ENCODE results near the gene C1R. TPM values are rescaled to one million over a fixed set of nuclear protein-coding genes. Genes with fewer than 3 reads are reported as not detected.

The C1R gene
- total RNA-seq, 1 experiment from 2014 or later = 13.1 TPM

DNA sequence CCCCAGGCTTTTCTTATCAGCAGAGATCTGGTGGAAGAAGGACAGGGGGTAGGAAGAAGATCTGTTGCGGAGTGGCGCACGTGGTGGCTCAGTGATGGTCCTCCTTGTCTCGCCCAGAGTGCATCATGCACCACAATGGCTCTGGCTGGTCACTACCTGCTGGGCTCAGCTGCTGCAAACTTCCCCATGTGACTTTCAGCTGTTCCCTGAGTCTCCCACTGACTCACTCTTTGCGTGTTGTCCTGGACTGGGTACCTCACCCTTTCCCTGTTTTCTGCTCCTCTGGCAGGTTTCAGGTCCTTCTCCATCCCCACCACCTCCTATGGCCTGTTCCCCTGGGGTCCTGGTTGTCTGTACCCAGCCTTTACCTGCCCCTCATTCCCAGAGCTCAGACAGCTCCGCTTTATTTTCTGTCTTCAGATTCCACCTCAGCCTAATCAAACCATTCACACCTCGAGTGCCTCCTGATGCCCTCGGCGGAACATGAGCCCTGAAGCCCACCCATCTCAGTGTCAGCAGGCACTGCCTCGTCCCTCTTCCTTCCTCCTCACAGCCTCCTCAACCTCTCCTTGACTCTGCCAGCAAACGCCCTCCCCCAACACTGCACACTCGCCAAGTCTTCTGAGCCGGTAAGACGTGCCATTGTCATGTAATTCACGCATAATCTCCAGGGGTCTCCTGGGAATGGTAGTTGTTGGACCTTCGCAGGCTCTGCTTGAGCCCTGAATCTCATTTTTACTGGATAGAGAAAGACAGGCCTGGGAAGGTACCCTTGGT is 1.8 kb downstream of the C1R start:
- H3K36me3 Mint-ChIP-seq (ENCODE audit: insufficient read depth, unreplicated experiment) = peaks cover 37% of the 10 kb centered on the region
- ChIA-PET CTCF (interaction anchor here (0.6 to 10.6 kb wide), 11 partner anchors 9 to 132 kb away, joined by 3 to 116 read pairs (median 6); partner anchors contain the start of genes C1RL and C1S), POLR2A (interaction anchor here (0.9 to 9.4 kb wide), 6 partner anchors 11 to 153 kb away, joined by 3 to 96 read pairs (median 8); partner anchors contain the start of genes C1RL and C1S)
- H3K9me3 Mint-ChIP-seq (ENCODE audit: unreplicated experiment) = no peaks in the 10 kb centered on the region
- TF ChIP-seq, protein P1, sequence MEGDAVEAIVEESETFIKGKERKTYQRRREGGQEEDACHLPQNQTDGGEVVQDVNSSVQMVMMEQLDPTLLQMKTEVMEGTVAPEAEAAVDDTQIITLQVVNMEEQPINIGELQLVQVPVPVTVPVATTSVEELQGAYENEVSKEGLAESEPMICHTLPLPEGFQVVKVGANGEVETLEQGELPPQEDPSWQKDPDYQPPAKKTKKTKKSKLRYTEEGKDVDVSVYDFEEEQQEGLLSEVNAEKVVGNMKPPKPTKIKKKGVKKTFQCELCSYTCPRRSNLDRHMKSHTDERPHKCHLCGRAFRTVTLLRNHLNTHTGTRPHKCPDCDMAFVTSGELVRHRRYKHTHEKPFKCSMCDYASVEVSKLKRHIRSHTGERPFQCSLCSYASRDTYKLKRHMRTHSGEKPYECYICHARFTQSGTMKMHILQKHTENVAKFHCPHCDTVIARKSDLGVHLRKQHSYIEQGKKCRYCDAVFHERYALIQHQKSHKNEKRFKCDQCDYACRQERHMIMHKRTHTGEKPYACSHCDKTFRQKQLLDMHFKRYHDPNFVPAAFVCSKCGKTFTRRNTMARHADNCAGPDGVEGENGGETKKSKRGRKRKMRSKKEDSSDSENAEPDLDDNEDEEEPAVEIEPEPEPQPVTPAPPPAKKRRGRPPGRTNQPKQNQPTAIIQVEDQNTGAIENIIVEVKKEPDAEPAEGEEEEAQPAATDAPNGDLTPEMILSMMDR (IDR thresholded peaks at IDR 0.05; ENCODE audit: unreplicated experiment) = no peak
- H3K27ac Mint-ChIP-seq (ENCODE audit: low read depth, unreplicated experiment) = peak overlapping the region; percentile 4
- no TSS peak for BruUV-seq (replicated peaks)
- H3K4me3 Mint-ChIP-seq (ENCODE audit: unreplicated experiment) = peak overlapping the region; percentile 79
- intact Hi-C loops (cut with micrococcal nuclease) = loop anchor here (5.0 kb wide), 1 partner anchor 118 kb away; the partner anchor contains the start of genes EMG1 and PHB2
- DNase-seq (ENCODE audit: unreplicated experiment) = no peak
- H3K27me3 Mint-ChIP-seq (ENCODE audit: insufficient read depth, unreplicated experiment) = no peaks in the 10 kb centered on the region
- peaks cover 26% of the 10 kb centered on the region for H3K4me1 Mint-ChIP-seq (ENCODE audit: insufficient read depth, unreplicated experiment)

DNA sequence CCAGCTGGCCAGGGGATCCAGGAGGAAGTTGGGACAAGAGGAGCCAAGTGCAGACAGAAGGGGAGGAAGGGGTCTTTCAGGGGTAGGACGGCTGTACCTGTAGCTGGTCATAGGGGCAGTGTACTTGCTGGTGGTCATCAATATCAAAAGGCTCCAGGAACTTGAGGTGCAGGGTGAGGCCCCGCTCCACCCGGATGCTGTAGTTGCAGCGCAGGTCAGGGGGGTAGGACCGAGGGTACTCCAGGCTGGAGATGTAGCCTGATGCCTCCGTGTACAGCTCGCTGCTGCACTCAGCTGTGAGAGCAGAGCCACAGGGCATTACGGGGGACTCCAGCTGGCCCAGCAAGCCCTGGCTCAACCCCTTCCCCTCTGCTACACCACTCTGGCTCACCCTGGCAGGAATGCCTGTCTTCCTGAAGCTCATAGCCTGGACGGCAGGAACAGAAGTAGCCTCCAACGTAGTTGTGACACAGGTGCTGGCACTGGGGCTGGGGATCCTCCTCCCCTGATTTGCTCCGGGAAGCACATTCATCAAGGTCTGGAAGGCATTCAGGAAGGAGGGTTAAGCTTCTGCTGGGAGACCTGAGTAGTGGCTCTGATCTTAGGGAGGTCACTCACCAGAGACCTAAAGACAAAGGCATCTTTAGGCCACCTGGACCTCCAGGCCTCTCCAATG is 2.9 kb downstream of the C1R start:
- TF ChIP-seq, protein P1 (IDR thresholded peaks at IDR 0.05; ENCODE audit: unreplicated experiment) = no peak
- Mint-ChIP-seq H3K4me1 (ENCODE audit: insufficient read depth, unreplicated experiment) (peaks cover 26% of the 10 kb centered on the region), H3K27me3 (ENCODE audit: insufficient read depth, unreplicated experiment) (no peaks in the 10 kb centered on the region), H3K36me3 (ENCODE audit: insufficient read depth, unreplicated experiment) (peaks cover 30% of the 10 kb centered on the region), H3K27ac (ENCODE audit: low read depth, unreplicated experiment) (no peak overlapping the region), H3K9me3 (ENCODE audit: unreplicated experiment) (no peaks in the 10 kb centered on the region), H3K4me3 (ENCODE audit: unreplicated experiment) (no peak overlapping the region)
- ChIA-PET CTCF (interaction anchor here (0.6 to 10.6 kb wide), 9 partner anchors 10 to 134 kb away, joined by 3 to 116 read pairs (median 5); partner anchors contain the start of genes C1RL and C1S), POLR2A (interaction anchor here (0.9 to 9.4 kb wide), 6 partner anchors 10 to 144 kb away, joined by 3 to 96 read pairs (median 12); partner anchors contain the start of genes C1RL and C1S)
- DNase-seq (ENCODE audit: unreplicated experiment) = no peak
- intact Hi-C loops (cut with micrococcal nuclease) = no loop called here
- BruUV-seq (replicated peaks) = no TSS peak

DNA sequence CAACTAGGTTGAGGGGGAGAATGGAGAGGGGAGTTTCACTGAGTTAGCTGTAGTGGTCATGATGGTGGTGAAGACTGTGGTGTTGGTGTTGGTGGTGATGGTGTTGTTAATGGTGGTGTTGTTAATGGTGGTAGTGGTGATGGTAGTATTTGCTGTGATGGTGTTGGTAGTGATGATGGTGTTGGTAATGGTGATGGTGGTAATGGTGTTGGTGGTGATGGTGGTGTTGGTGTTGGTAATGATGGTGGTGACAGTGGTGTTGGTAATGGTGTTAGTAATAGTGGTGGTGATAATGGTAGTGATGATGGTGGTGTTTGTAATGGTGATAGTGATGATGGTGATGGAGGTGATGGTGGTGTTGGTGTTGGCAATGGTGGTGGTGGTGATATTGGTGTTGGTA is 9.1 kb downstream of the C1R start:
- DNase-seq (ENCODE audit: unreplicated experiment) = no peak
- no peak overlapping the region for H3K27ac Mint-ChIP-seq (ENCODE audit: low read depth, unreplicated experiment)
- BruUV-seq (replicated peaks) = no TSS peak
- peaks cover 11% of the 10 kb centered on the region for H3K9me3 Mint-ChIP-seq (ENCODE audit: unreplicated experiment)
- POLR2A ChIA-PET = interaction anchor here (0.8 to 1.4 kb wide), 2 partner anchors 19 to 24 kb away, joined by 5 read pairs; no protein-coding TSS in a partner anchor
- peaks cover 43% of the 10 kb centered on the region for H3K36me3 Mint-ChIP-seq (ENCODE audit: insufficient read depth, unreplicated experiment)
- TF ChIP-seq, protein P1 (IDR thresholded peaks at IDR 0.05; ENCODE audit: unreplicated experiment) = no peak
- H3K4me3 Mint-ChIP-seq (ENCODE audit: unreplicated experiment) = no peak overlapping the region
- intact Hi-C loops (cut with micrococcal nuclease) = no loop called here
- peaks cover 10% of the 10 kb centered on the region for H3K4me1 Mint-ChIP-seq (ENCODE audit: insufficient read depth, unreplicated experiment)
- CTCF ChIA-PET = no interaction called here
- no peaks in the 10 kb centered on the region for H3K27me3 Mint-ChIP-seq (ENCODE audit: insufficient read depth, unreplicated experiment)

DNA sequence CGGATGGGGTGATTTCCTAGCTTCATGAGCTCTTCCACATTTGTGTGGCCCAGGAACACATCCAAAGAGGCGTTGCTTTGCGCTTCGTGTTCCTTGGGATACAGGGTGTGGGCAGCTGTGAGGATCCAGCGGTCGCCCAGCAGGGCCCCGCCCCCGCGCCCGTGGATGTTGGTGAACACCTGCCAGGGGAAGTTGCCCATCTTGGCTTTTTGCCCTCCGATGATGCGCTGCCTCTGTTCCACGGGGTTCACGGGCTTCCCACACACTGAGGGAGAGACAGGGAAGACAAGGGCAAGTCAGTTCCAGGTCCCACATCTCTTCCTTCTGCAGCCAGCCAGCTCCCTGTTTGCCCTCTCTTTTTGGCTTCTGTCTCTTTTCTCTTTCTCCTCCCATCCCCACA is 11.2 kb downstream of the C1R start:
- H3K27me3 Mint-ChIP-seq (ENCODE audit: insufficient read depth, unreplicated experiment) = no peaks in the 10 kb centered on the region
- peak overlapping the region; percentile 47 for H3K27ac Mint-ChIP-seq (ENCODE audit: low read depth, unreplicated experiment)
- BruUV-seq (replicated peaks) = no TSS peak
- TF ChIP-seq, protein P1 (IDR thresholded peaks at IDR 0.05; ENCODE audit: unreplicated experiment) = no peak
- peaks cover 20% of the 10 kb centered on the region for H3K4me1 Mint-ChIP-seq (ENCODE audit: insufficient read depth, unreplicated experiment)
- POLR2A ChIA-PET = interaction anchor here (0.8 to 4.0 kb wide), 6 partner anchors 15 to 63 kb away, joined by 3 to 33 read pairs (median 4); partner anchors contain the start of genes C1RL, C1S and LPCAT3
- CTCF ChIA-PET = interaction anchor here (0.6 to 2.8 kb wide), 6 partner anchors 10 to 108 kb away, joined by 3 to 24 read pairs (median 6); partner anchors contain the start of genes C1R, C1S and PEX5
- no peak overlapping the region for H3K4me3 Mint-ChIP-seq (ENCODE audit: unreplicated experiment)
- peaks cover 34% of the 10 kb centered on the region for H3K36me3 Mint-ChIP-seq (ENCODE audit: insufficient read depth, unreplicated experiment)
- H3K9me3 Mint-ChIP-seq (ENCODE audit: unreplicated experiment) = peaks cover 11% of the 10 kb centered on the region
- DNase-seq (ENCODE audit: unreplicated experiment) = no peak
- intact Hi-C loops (cut with micrococcal nuclease) = no loop called here
